GM21576 (cell line): ENCODE results near the gene RNF19B.

ENCODE experiments used
- ATAC-seq: cut with Tn5 transposase; IDR thresholded peaks from one replicate; pipeline ENCODE4 v1.9.1; 2021; ENCODE audit warnings: mild to moderate bottlenecking, moderate library complexity; ENCODE audit not compliant: unreplicated experiment

The RNF19B gene

DNA sequence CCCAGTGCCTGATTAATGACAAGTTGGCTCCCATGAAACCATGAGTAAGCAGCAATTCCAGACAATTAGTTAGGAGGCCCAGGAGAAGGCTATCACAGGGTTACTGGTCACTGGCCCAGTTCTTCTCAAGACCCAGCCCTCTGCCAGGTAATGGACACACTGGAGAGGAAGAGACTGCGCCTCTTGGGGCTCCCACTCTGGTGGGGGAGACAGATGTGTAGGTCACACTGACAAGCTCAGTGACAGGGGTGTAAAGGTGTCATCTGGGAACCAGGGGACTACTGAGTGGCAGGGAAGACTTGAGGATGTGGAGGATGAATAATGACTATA, 73.4 kb downstream of the RNF19B start:
- ATAC-seq: no peak

DNA sequence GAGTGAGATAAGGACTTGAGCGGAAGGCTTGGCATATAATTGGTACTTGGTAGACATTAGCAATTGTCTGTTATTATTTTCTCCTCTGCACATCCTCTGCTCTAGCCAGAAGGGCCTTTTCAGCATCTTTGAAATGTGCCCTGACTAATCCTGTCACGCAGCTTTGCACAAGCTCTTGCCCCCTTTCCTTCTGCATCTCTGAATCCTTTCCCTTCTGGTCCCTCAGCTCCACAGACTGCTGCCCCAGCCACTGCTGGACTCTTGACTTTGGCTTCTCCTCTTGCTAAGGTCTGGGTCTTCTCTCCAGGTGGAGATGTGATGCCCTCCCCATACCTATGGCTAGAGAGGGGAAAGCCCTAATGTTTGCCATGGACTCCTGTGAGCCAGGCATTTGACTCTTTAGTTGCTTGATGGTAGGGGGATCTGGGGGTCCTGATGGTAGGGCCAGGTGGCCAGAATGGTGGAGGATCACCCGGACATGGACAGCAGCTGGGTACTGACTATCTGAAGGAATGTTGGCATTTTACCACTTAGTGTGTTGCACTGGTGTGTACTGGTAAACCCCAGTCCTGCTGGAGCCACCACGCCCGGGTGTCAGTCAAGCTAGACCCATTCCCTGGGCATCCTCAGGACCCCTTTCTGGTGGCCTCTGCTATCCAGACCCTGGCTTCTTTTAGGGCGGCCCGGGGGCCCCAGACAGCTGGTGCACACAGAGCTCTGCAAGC, 73.9 kb downstream of the RNF19B start:
- ATAC-seq: no peak

DNA sequence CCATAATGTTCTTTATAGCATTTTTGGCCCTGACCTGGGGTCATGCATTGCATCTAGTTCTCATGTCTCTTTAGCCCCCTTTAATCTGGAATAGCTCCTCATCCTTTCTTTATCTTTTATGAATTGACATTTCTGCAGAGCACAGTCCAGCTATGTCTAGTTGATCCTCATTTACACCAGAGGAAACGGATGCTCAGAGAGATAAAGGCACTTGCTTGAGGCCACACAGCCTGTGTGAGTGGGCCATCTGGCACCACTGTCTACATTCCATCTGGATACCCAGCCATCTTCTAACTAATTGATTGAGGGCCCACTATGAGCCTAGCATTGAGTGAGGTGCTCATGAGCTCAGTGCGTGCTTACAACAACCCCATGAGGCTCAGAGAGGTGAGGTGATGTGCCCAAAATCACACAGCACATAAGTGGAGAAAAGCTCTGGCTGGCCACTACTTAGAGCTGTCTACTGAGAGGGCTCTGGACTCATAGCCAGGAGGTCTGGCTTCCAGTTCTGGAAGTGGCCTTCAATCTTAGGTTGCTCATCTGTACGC, 74.8 kb downstream of the RNF19B start:
- no peak for ATAC-seq

DNA sequence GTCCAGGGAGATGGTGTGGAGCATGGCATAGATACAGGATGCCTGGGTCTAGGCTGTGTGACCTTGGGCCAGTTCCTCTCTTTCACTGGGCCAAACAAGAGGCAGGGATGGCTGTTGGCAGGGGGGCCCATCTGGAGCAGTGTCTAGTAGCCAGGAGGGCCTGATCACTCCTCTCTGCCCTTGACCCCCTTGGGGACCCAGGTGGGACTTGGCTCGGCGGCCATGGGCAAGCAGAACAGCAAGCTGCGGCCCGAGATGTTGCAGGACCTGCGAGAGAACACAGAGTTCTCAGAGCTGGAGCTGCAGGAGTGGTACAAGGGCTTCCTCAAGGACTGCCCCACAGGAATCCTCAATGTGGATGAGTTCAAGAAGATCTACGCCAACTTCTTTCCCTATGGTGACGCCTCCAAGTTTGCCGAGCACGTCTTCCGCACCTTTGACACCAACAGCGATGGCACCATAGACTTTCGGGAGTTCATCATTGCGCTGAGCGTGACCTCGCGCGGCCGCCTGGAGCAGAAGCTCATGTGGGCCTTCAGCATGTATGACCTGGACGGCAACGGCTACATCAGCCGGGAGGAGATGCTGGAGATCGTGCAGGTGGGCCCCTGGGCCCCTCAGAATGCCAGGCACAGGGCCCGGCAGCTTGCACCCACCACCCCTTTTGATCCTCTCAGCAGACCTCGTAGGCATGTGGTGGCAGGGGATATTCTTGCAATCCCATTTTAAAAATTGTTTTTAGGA, 75.8 kb downstream of the RNF19B start:
- no peak for ATAC-seq

DNA sequence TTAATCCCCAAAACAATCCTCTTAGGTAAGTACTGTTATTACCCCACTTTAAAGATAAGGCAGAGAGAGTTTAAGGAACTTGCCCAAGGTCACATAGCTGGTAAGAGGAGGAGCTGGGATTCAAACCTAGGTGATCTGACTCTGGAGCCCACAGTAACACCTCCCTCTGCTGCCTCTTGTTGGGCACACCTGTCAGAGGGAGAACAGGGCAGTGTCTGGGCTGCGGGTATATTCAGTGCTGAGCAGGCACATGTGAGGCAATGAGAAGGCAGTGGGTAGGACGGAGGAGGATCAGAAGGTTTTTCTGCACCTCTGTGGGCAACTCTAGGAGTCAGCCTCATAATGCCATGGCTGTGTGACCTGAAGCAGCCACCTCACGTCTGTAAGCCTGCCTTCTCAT, 76.5 kb downstream of the RNF19B start:
- no peak for ATAC-seq

DNA sequence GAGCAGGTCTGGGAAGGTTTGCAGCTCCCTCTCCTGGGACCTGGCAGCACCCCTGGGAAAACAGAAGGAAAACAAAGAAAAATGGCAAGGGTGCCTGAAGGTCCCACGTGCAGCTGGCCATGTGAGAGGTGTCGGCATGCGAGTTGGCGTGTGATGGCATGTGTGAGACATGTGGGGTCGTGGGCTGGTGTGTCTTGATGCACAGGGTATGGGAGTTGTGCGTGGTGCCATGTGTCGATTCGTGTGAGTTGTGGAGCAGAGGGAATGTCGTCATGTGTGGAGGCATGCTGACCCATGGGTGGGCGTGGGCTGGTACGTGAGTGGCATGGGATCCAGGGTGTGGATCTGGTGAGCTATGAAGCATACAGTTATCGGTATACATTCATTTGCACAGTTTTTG, 77.0 kb downstream of the RNF19B start:
- ATAC-seq: no peak

DNA sequence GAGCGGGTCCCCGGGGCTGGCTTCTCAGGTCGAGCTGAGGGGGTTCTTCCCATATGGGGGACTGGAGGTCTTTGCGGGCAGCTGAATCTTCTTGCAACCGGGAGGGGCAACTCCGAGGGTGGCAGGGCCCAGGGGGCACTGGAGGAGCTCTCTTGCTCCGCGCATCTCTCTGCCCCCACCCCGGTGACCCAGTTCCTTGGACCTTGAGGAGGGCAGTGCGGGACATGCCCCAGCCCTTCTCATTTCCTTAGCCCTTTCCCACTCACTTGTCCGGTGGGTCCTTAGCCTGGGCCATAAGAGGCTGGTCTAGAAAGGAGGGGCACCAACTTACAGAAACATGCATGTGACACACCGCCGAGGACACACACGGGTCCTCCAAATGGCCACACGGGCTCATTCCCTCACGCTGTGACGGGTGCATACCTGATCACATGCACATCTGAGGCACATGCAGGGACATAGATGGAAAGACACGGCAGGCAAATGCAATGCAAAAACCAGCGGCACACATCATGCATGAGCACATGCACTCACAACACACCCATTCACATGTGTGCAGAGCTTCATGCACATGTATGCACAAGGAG, 77.7 kb downstream of the RNF19B start:
- no peak for ATAC-seq
